ENCODE data around the gene CD27. TPM values are rescaled to one million over a fixed set of nuclear protein-coding genes. Genes with fewer than 3 reads are reported as not detected.
A peak's percentile ranks its signal among the peaks of the same experiment; 100 is the strongest.

CD27 gene
- polyA plus RNA-seq, 3 donors, result 0.08 to 1.2 (median 0.88) TPM

DNA sequence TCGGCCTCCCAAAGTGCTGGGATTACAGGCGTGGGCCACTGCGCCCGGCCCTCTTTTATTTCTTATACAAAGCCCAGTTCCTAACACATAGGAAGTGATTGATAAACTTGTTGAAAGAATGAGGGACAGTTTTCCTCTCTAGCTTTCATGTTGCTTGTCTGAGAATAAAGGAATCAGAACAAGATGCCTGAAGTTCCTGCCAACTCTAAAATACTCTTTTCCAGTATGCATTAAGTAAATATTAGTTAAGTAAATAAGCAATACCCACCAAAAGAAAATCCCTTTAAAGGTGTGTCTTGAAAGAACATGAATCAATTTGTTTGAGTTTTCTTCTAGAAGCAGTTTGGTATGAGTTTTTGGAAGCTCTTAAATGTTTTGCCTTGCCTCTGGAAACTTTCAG is 24.4 kb upstream of the CD27 start:
- TF ChIP-seq, protein P1, sequence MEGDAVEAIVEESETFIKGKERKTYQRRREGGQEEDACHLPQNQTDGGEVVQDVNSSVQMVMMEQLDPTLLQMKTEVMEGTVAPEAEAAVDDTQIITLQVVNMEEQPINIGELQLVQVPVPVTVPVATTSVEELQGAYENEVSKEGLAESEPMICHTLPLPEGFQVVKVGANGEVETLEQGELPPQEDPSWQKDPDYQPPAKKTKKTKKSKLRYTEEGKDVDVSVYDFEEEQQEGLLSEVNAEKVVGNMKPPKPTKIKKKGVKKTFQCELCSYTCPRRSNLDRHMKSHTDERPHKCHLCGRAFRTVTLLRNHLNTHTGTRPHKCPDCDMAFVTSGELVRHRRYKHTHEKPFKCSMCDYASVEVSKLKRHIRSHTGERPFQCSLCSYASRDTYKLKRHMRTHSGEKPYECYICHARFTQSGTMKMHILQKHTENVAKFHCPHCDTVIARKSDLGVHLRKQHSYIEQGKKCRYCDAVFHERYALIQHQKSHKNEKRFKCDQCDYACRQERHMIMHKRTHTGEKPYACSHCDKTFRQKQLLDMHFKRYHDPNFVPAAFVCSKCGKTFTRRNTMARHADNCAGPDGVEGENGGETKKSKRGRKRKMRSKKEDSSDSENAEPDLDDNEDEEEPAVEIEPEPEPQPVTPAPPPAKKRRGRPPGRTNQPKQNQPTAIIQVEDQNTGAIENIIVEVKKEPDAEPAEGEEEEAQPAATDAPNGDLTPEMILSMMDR (IDR thresholded peaks at IDR 0.05), result no peak
- H3K36me3 ChIP-seq (replicated peaks in 1 of 2; ENCODE audit: control insufficient read depth in 1 of 2, insufficient read depth in 2 of 2, low read length in 2 of 2), result no peaks in the 10 kb centered on the region
- H3K9ac ChIP-seq (ENCODE audit: insufficient read depth, low read length, poor library complexity, severe bottlenecking), result no peak overlapping the region
- H3K4me3 ChIP-seq (replicated peaks in 1 of 3; ENCODE audit: low read depth in 2 of 3, low read length in 3 of 3), result no peak overlapping the region
- Mint-ChIP-seq H3K4me3 (no peak overlapping the region), H3K36me3 (no peaks in the 10 kb centered on the region), H3K9me3 (peaks cover 0 to 6% (median 3%) of the 10 kb centered on the region in 7 donors), H3K27ac (no peak overlapping the region), H3K27me3 (ENCODE audit: low read depth in 3 of 3) (peaks cover 0 to 4% (median 0%) of the 10 kb centered on the region in 3 donors), H3K4me1 (peaks cover 30% of the 10 kb centered on the region)
- H3K4me1 ChIP-seq (ENCODE audit: control insufficient read depth in 1 of 2, insufficient read depth in 2 of 2, low read length in 2 of 2), result peaks cover 34 to 35% of the 10 kb centered on the region in 2 donors
- H3K27me3 ChIP-seq (ENCODE audit: control insufficient read depth in 2 of 2, insufficient read depth in 2 of 2, low read length in 2 of 2), result no peaks in the 10 kb centered on the region
- H3K4me2 ChIP-seq (replicated peaks; ENCODE audit: extremely low read depth, low read length, poor library complexity, severe bottlenecking), result no peak overlapping the region
- no peaks in the 10 kb centered on the region for H4K20me1 ChIP-seq (ENCODE audit: insufficient read depth, low read length)
- intact Hi-C loops (cut with micrococcal nuclease), result loop anchor here in 1 of 2 donors (5.0 kb wide), 1 partner anchor 122 kb away; no protein-coding TSS in a partner anchor
- no peaks in the 10 kb centered on the region for H3K79me2 ChIP-seq (ENCODE audit: insufficient read depth, low read length)
- no peak overlapping the region for H2AFZ ChIP-seq (ENCODE audit: insufficient read depth, low read depth, low read length, poor library complexity, severe bottlenecking)
- no CpG with 5 or more reads among the region's 4 CpGs for WGBS (ENCODE audit: insufficient coverage)
- peaks cover 0 to 5% of the 10 kb centered on the region in 2 donors for H3K9me3 ChIP-seq (replicated peaks in 1 of 2; ENCODE audit: control insufficient read depth in 1 of 2, insufficient read depth in 1 of 2, low read length in 2 of 2)
- no peak overlapping the region for H3K27ac ChIP-seq (ENCODE audit: low read depth in 1 of 2, low read length in 2 of 2)
- DNase-seq, result no peak

DNA sequence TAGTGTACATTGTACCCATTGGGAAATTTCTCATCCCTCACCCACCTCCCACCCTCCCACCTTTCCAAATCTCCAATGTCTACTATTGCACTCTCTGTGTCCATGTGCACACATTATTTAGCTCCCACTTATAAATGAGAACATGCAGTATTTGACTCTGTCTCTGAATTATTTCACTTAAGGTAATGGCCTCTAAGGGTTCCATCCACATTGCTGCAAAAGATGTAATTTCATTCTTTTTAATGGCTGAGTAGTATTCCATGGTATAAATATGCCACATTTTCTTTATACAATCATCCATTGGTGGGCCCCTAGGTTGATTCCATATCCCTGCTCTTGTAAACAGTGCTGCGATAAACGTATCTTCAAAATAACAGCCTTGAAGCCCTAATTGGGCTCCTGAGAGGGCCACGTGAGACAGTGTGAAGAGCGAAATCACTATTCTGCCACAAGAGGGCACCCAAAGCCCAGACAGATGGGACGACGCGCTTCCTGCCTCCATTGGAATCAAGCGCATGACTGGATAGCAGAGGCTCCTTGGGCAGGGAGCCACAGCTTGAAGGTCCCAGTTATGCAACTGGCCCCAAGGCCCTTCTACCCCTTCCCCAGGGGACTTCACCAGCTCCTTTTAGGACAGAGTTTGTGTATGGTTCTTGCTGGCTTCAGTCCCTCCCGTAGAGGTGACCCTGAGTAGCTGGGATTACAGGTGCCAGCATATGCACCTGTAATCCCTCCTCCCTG is 21.3 kb upstream of the CD27 start:
- Mint-ChIP-seq H3K4me1 (peaks cover 22% of the 10 kb centered on the region), H3K36me3 (no peaks in the 10 kb centered on the region), H3K9me3 (no peaks in the 10 kb centered on the region), H3K27ac (peak overlapping the region in 4 of 7 donors; percentile 7 to 52 (median 26)), H3K27me3 (ENCODE audit: low read depth in 3 of 3) (peaks cover 0 to 4% (median 0%) of the 10 kb centered on the region in 3 donors), H3K4me3 (no peak overlapping the region)
- DNase-seq, result peak; percentile 90 to 94 (median 93)
- Histone ChIP-seq H3K27me3 (ENCODE audit: control insufficient read depth in 2 of 2, insufficient read depth in 2 of 2, low read length in 2 of 2) (no peaks in the 10 kb centered on the region), H3K4me2 (replicated peaks; ENCODE audit: extremely low read depth, low read length, poor library complexity, severe bottlenecking) (no peak overlapping the region), H3K9me3 (replicated peaks in 1 of 2; ENCODE audit: control insufficient read depth in 1 of 2, insufficient read depth in 1 of 2, low read length in 2 of 2) (no peaks in the 10 kb centered on the region), H3K36me3 (replicated peaks in 1 of 2; ENCODE audit: control insufficient read depth in 1 of 2, insufficient read depth in 2 of 2, low read length in 2 of 2) (no peaks in the 10 kb centered on the region), H4K20me1 (ENCODE audit: insufficient read depth, low read length) (no peaks in the 10 kb centered on the region), H3K27ac (ENCODE audit: low read depth in 1 of 2, low read length in 2 of 2) (peak overlapping the region in 1 of 2 donors; percentile 15), H3K9ac (ENCODE audit: insufficient read depth, low read length, poor library complexity, severe bottlenecking) (no peak overlapping the region), H3K4me3 (replicated peaks in 1 of 3; ENCODE audit: low read depth in 2 of 3, low read length in 3 of 3) (no peak overlapping the region), H3K4me1 (ENCODE audit: control insufficient read depth in 1 of 2, insufficient read depth in 2 of 2, low read length in 2 of 2) (peaks cover 20 to 29% of the 10 kb centered on the region in 2 donors), H2AFZ (ENCODE audit: insufficient read depth, low read depth, low read length, poor library complexity, severe bottlenecking) (no peak overlapping the region), H3K79me2 (ENCODE audit: insufficient read depth, low read length) (no peaks in the 10 kb centered on the region)
- WGBS (ENCODE audit: insufficient coverage), result 12% methylated on average over 8 of the region's 9 CpGs
- intact Hi-C loops (cut with micrococcal nuclease), result loop anchor here (2.0 to 5.0 kb wide), 3 partner anchors 45 to 119 kb away; partner anchors contain the start of gene GAPDH (in 1 of the 2)
- TF ChIP-seq, protein P1 (IDR thresholded peaks at IDR 0.05), result peak; percentile 85
